Measurements from ENCODE around the gene TMEM41B.
"Not testable (repeated sequence)": the region's sequence is repeated elsewhere in the genome, so short reads cannot be mapped to it uniquely, and the experiment has no call there.

TMEM41B gene

DNA sequence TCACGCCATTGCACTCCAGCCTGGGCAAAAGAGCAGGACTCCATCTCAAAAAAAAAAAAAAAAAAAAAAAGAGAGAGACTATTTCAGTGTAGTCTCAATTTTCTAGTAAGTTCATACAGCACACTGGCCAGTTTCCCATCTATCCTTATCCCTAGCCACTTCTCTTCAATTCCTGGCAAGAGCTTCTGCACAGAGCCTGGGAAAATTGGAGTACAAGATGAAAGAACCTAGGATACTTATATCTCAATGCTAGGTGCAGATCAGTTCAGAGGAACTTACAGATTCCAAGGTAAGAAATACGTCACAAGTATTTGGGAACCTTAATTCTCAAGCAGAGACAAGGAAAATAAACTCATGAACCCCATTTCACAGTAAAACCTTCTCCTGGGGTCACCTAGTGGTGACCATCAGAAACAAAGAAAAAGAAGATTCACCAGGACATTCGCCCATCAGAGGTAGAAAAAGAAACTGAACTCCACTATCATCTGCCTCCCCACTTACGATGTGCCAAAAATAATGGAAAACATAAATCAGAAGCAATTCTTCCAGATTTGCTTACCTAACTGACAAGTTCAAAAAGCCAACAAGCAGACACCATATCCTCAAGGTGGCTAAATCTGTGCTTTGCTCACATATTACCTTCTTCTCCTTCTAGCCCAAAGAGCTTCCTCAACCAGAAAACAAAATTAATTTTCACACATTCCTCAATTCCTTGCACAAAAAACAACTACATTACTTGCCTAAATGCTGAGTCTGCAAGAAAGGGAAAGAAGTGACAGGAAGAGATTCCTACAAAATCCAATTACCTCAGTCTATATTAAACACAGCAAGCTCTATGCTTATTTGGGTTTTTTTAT lies 54.2 kb downstream of the TMEM41B start:
- no peak for DNase-seq

DNA sequence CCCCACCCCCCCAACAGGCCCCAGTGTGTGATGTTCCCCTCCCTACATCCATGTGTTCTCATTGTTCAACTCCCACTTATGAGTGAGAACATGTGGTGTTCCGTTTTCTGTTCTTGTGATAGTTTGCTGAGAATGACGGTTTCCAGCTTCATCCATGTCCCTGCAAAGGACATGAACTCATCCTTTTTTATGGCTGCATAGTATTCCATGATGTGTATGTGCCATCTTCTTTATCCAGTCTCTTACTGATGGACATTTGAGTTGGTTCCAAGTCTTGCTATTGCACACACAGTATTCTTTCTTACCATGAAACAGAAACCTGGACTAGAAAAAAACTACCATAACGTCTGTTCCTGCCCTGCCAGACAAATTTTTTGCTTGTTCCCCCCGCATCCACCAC lies 56.1 kb downstream of the TMEM41B start:
- DNase-seq: not testable (repeated sequence)

GRCh38 chr11:9254416-9254815 lies 60.0 kb downstream of the TMEM41B start:
- no peak for DNase-seq

GRCh38 chr11:9253086-9253485 lies 61.3 kb downstream of the TMEM41B start:
- no peak for DNase-seq

DNA sequence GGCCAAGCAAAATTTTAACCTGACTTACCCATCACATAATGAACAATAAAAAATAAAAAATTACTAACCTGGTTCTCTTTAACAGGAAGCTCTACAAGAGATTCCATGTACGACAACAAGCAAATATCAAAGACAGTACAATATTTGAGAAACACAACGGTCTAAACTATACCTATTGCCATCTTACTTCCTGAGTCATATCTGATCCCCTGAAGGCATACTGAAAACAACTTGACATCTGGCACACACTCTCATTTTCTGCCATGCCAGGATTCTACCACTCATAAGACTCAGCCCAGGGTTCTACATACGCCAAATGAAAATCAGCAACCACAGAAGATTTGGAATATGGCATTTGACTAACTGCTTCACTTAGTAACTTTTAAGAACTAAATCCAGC lies 63.1 kb downstream of the TMEM41B start:
- no peak for DNase-seq

- DNase-seq: no peak
Measured at GRCh38 chr11:9250139-9250582, 64.2 kb downstream of the TMEM41B start.

DNA sequence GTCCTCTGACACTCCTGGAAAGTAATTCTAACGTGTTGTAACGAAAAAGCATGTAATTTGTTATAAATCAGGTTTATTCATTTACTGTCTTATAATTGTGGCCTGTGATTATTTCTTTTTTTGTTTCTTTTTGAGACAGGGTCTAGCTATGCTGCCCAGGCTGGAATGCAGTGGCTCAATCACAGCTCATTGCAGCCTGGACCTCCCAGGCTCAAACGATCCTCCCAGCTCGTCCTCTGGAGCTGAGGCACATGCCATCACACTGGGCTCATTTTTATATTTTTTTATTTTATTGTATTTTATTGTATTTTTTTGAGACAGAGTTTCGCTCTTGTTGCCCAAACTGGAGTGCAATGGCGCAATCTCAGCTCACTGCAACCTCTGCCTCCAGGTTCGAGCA lies 65.1 kb downstream of the TMEM41B start:
- no peak for DNase-seq

- DNase-seq: no peak
Measured at GRCh38 chr11:9247863-9248262, 66.5 kb downstream of the TMEM41B start.

GRCh38 chr11:9236242-9236641 lies 78.2 kb downstream of the TMEM41B start:
- not testable (repeated sequence) for DNase-seq

- no peak for DNase-seq
Measured at GRCh38 chr11:9232482-9232881, 81.9 kb downstream of the TMEM41B start.

GRCh38 chr11:9231848-9232177 lies 82.6 kb downstream of the TMEM41B start:
- peak; percentile 63 to 76 for DNase-seq
